ENCODE measurements around the gene TFRC.

DNA sequence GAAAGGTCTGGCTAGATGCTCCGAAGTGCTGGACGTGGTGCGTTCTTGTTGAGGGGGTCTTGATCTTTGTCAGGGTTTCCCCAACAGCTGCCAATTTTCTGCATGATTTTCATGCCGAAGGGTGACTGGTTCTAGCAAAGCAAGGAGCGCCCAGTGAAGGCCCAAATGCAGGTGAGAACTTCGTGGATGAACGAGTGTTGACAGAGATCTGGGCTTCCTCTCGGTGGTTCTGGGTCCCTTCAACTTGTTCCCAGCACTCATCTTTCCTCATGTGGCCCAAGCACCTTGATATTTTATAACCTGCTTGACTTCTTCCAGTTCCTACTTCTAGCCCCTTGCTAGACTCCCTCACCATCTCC is 40.8 kb upstream of the TFRC start:
- no peak for TF ChIP-seq POLR2A (IDR thresholded peaks at IDR 0.05)
- TF ChIP-seq, protein P1, sequence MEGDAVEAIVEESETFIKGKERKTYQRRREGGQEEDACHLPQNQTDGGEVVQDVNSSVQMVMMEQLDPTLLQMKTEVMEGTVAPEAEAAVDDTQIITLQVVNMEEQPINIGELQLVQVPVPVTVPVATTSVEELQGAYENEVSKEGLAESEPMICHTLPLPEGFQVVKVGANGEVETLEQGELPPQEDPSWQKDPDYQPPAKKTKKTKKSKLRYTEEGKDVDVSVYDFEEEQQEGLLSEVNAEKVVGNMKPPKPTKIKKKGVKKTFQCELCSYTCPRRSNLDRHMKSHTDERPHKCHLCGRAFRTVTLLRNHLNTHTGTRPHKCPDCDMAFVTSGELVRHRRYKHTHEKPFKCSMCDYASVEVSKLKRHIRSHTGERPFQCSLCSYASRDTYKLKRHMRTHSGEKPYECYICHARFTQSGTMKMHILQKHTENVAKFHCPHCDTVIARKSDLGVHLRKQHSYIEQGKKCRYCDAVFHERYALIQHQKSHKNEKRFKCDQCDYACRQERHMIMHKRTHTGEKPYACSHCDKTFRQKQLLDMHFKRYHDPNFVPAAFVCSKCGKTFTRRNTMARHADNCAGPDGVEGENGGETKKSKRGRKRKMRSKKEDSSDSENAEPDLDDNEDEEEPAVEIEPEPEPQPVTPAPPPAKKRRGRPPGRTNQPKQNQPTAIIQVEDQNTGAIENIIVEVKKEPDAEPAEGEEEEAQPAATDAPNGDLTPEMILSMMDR (IDR thresholded peaks at IDR 0.05), result no peak
- no peak for TF ChIP-seq POLR2AphosphoS5 (IDR thresholded peaks at IDR 0.05)
- no peak for TF ChIP-seq EP300 (IDR thresholded peaks at IDR 0.05)
